Stimulated activated CD4-positive, alpha-beta T cell treated with anti-CD3 and anti-CD28 coated beads, Interleukin-1b, Interleukin-23, amount 100 ng/mL, for 1 hour (primary cell): Measurements from ENCODE around the gene CCDC18.
"Not testable (repeated sequence)": the region's sequence is repeated elsewhere in the genome, so short reads cannot be mapped to it uniquely, and the experiment has no call there.

Experiments used
- DNase-seq, 2 donors: peaks; one replicate each; pipeline ENCODE4 v3.0.0-alpha.2; 2020; ENCODE audit warnings: low read depth in 2 of 2

CCDC18 gene

DNA sequence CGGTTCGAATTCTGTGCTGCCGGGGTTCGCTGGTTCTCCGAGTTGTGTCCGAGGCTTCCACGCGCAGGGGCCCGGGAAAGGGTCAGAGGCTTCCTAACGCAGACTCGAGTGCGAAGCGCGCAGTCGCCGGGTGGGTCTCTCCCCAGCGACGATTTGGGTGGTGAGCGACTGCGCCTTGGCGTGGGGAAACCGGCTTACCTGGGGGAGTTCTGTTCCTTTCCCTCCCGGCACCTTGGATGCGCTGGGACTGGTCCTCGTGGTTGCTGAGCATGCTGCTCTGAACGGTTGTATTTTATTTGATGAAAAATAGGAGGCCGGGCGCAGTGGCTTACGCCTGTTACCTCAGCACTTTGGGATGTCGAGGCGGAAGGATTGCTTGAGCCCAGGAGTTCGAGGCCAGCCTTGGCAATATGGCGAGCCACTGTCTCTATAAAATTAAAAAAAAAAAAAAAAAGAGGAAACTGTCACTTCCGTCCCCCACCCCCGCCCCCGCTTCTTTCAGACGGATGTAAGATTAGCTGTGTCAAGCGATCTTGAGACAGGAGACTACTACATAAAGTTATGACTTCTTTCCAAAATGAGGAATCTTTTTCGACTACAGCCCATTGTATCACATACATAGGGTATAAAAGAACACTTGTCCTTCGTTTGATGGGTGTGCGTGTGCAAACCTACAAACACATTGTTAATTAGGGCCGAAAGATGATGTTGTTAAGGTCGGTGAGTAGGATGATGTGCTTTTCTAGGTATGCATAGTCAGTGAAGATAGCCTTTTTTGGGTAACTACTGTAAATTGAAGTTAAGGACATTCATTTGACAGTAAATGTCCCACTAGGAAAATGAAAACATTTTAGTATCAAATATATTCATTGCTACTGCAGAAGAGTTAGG, at the start of gene CCDC18:
Gene CCDC18, plus strand, starts transcription at position 2 of the 891 bp plus-strand sequence. CDS start 2,638 bp downstream, outside the sequence.
- DNase-seq, result peak in 1 of 2 donors; percentile 6

GRCh38 chr1:93132638-93133037, 47.9 kb upstream of the CCDC18 start:
- DNase-seq, result no peak

DNA sequence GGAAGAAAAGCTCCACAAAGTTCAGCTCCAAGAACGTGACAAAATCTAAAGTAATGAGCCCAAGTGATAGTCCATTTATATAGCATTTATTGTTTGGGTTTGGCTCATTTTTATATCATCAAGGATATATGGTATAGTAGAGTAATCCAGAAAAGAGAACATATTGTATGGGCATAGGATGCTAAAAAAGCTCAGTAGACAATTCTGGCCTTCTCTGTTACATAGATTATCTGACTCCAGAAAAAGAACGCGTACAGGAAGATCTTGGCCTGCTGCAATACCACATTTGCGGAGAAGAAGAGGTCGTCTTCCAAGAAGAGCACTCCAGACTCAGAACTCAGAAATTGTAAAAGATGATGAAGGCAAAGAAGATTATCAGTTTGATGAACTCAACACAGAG, 44.1 kb upstream of the CCDC18 start:
- DNase-seq, result no peak

DNA sequence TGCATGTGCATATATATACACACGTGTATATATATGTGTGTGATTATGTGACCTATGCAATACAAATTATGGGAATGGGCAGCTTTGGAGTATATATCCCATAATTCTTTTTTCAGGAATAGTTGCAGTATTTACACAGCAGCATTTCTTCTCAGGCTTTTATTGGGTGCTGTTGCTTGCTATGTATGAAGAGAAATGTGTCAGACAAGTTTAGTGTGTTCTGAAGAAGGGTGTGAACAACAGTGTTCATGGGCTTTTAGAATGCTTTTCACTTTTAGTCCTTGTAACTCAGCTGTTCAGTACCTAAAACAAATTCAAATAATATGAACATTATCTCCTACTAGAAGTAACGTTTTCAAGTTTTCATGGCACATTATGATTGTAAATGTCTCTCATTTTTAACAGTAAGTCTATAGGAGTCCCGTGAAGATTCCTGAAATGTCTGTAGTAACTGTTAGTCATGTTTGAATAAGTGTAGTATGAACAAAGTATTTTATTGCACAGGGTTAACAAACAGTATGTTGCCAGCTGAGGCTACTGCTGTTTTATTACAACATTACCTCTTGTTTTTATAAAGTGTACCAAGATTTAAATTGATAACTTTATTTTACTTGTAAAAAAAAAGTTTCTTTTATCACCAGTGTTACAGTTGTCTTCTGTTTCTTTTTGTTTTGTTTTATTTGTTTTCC, 42.8 kb upstream of the CCDC18 start:
- DNase-seq, result no peak

GRCh38 chr1:93140106-93140505, 40.4 kb upstream of the CCDC18 start:
- no peak for DNase-seq

- no peak for DNase-seq
These were observed 38.4 kb upstream of the CCDC18 start for GRCh38 chr1:93142161-93142560.

DNA sequence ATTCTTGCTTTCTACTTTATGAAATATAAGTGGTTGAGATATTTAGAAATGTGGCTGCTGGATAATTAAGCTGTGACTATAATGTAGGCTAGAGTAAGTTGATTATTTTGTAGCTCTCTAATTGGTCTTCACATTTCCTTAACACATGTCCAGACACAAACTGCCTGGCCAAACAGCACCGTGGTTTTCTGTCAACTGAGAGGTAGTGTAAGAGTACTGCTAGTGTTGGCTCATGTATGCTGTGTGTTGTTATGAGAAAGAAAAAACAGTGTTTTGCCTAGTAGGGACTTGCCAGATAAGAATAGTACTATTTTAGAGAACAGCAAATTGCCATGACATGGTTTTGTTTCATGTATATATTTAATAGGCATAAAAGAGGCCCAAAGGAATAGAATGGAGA, 37.4 kb upstream of the CCDC18 start:
- no peak for DNase-seq

GRCh38 chr1:93143769-93144168, 36.8 kb upstream of the CCDC18 start:
- DNase-seq, result no peak

- no peak for DNase-seq
These were observed 32.5 kb upstream of the CCDC18 start for GRCh38 chr1:93148001-93148400.

DNA sequence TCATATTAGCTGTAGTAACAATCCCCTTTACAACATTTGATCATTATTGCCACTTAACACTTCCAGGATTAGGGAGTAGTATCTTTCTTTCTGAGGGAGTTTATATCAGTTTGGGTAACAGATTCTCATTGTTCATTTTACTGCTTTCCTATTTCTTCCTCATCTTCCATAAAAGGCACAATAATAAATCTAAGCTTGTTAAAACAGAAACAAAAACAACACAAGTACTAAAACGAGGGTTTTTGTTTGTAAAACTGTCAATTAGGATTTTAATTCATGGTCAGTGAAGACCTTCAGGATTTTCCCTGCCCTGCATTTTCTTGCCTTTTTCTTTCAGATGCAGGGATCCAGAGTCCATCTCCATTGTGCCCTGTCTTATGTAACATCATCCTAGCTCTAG, 29.8 kb upstream of the CCDC18 start:
- DNase-seq, result no peak

- DNase-seq, result no peak
These were observed 29.1 kb upstream of the CCDC18 start for GRCh38 chr1:93151474-93151873.

- no peak for DNase-seq
These were observed 27.7 kb upstream of the CCDC18 start for GRCh38 chr1:93152835-93153234.

DNA sequence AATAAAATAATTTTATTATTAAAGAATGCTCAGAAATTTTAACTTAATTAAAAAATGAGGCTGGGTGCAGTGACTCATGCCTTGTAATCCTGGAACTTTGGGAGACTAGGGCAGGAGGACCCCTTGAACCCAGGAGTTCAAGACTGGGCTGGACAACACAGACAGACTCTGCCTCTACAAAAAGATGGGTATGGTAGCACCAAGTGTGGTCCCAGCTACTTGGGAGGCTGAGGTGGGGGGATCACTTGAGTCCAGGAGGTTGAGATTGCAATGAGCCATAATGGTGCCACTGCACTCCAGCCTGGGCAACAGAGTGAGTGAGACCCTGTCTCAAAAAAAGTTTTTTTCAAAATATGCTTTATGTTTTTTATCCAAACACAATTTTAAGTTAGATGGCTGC, 25.6 kb upstream of the CCDC18 start:
- no peak for DNase-seq

- DNase-seq, result no peak
These were observed 25.2 kb upstream of the CCDC18 start for GRCh38 chr1:93155335-93155734.

DNA sequence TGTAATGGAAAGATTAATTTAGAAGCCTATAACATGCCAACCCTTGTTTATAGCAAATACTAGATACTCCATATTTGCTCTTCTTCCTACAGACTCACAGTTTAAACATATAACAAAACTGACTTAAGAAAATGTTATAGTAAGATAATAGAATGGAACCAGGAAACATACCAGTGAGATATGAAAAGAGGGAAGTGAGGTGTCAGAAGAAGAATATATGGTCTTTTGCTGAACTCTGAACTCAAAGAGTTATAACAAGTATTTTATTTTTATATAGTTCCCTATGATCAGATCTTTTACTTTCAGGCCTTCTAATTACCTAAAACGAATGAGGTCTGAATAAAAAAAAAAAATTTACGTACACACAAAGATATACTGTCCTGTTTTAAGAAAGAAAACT, 21.2 kb upstream of the CCDC18 start:
- no peak for DNase-seq

DNA sequence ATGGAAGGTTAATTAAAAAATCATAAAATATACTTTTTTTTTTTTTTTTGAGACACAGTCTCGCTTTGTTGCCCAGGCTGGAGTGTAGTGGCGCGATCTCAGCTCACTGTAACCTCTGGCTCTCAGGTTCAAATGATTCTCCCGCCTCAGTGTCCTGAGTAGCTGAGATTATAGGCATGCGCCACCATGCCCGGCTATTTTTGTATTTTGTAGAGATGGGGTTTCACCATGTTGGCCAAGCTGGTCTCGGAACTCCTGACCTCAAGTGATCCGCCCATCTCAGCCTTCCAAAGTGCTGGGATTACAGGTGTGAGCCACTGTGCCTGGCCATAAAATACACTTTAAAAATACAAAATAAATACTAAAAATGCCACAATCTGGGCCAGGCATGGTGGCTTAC, 17.2 kb upstream of the CCDC18 start:
- DNase-seq, result not testable (repeated sequence)

DNA sequence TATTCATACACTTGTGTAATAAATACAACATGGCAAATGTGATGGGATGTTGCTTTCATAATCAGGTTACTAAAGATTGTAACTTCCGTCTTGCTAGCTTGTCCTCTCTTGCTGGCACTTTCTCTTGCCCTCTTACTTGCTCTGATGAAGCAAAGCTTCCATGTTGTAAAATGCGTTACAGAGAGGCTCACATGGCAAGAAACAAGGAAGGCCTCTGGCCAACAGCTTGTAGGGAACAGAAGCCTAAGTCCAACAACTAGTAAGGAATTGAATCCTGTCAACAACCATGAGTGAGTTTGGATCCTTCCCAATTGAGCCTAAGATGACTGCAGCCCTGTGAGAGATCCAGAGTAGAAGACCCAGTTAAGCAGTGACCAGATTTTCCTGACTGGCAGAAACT, 15.7 kb upstream of the CCDC18 start:
- DNase-seq, result no peak

GRCh38 chr1:93165895-93166294, 14.6 kb upstream of the CCDC18 start:
- DNase-seq, result not testable (repeated sequence)

DNA sequence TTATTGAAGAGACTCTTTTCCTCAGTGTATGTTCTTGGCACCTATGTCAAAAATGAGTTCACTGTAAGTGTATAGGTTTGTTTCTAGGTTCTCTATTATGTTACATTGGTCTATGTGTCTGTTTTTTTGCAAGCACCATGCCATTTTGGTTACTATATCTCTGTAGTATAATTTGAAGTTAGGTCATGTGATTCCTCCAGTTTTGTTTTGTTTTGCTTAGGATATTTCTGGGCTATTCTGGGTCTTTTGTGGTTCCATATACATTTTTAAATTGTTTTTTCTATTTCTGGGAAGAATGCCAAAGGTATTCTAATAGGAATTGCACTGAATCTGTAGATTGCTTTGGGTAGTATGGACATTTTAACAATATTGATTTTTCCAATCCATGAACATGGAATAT, 13.5 kb upstream of the CCDC18 start:
- no peak for DNase-seq

GRCh38 chr1:93170141-93170678, 10.3 kb upstream of the CCDC18 start:
- not testable (repeated sequence) for DNase-seq

GRCh38 chr1:93171549-93172034, 8.9 kb upstream of the CCDC18 start:
- no peak for DNase-seq

DNA sequence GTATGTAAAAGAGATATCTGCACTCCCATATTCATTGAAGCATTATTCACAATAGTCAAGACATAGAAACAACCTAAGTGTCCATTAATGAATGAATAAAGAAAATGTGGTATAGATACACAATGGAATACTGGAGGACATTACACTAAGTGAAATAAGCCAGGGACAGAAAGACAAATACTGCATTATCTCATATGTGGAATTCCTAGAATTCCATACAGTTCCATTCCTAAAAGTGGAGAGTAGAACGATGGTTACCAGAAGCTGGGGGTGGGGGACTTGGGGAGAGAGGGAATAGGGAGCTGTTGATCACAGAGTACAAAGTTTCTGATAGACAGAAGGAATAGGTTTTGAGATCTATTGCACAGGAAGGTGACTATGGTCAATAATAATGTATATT, 7.7 kb upstream of the CCDC18 start:
- no peak for DNase-seq

- not testable (repeated sequence) for DNase-seq
These were observed 5.9 kb upstream of the CCDC18 start for GRCh38 chr1:93174638-93175037.
